C1 segment of cervical spinal cord (tissue), 14 donors: Measurements from ENCODE around the gene NPR2.

ENCODE experiments used
- DNase-seq, 14 donors: peaks; one replicate each; lab custom pipeline; 2025; lab: John Stamatoyannopoulos, UW

Gene NPR2

GRCh38 chr9:35831040-35831439 lies 39.6 kb downstream of the NPR2 start:
- DNase-seq = no peak

GRCh38 chr9:35832814-35833213 lies 41.4 kb downstream of the NPR2 start:
- DNase-seq = peak in 1 of 14 donors; percentile 42

- no peak for DNase-seq
Observed at GRCh38 chr9:35834260-35835215, 43.1 kb downstream of the NPR2 start.

GRCh38 chr9:35835216-35835632 lies 43.8 kb downstream of the NPR2 start:
- DNase-seq = no peak

- no peak for DNase-seq
Observed at GRCh38 chr9:35835766-35836165, 44.4 kb downstream of the NPR2 start.

GRCh38 chr9:35836595-35836994 lies 45.2 kb downstream of the NPR2 start:
- DNase-seq = no peak

- no peak for DNase-seq
Observed at GRCh38 chr9:35839926-35840325, 48.5 kb downstream of the NPR2 start.

- DNase-seq = no peak
Observed at GRCh38 chr9:35840881-35841644, 49.7 kb downstream of the NPR2 start.

- no peak for DNase-seq
Observed at GRCh38 chr9:35841645-35841900, 50.2 kb downstream of the NPR2 start.

- no peak for DNase-seq
Observed at GRCh38 chr9:35842020-35842745, 50.8 kb downstream of the NPR2 start.

GRCh38 chr9:35842795-35843194 lies 51.4 kb downstream of the NPR2 start:
- DNase-seq = no peak

GRCh38 chr9:35844628-35845270 lies 53.4 kb downstream of the NPR2 start:
- peak in 2 of 14 donors; percentile 8 to 19 for DNase-seq

- DNase-seq = no peak
Observed at GRCh38 chr9:35845824-35846771, 54.7 kb downstream of the NPR2 start.

GRCh38 chr9:35847792-35848572 lies 56.6 kb downstream of the NPR2 start:
- no peak for DNase-seq

- DNase-seq = no peak
Observed at GRCh38 chr9:35852267-35852815, 61.0 kb downstream of the NPR2 start.

- no peak for DNase-seq
Observed at GRCh38 chr9:35852876-35853865, 61.8 kb downstream of the NPR2 start.

GRCh38 chr9:35854091-35854762 lies 62.8 kb downstream of the NPR2 start:
- no peak for DNase-seq

- DNase-seq = no peak
Observed at GRCh38 chr9:35856206-35856605, 64.8 kb downstream of the NPR2 start.
